ENCODE results near the gene MIB1.

MIB1 gene

DNA sequence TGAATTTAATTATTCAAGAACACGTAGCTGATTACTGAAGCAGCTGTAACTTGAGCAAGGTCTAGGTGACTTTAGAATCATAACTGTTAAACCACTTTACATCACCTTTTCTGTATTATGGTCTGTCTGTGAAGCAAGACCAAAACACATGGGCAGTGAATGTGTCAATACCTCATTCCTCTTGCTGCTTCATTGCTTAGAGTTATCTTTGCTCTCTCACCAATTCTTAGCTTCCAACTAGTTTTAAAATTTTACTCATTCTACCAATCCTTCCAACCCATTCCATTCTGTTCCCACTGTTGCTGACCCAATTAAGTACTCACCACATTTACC, 80.2 kb downstream of the MIB1 start:
- DNase-seq = no peak

DNA sequence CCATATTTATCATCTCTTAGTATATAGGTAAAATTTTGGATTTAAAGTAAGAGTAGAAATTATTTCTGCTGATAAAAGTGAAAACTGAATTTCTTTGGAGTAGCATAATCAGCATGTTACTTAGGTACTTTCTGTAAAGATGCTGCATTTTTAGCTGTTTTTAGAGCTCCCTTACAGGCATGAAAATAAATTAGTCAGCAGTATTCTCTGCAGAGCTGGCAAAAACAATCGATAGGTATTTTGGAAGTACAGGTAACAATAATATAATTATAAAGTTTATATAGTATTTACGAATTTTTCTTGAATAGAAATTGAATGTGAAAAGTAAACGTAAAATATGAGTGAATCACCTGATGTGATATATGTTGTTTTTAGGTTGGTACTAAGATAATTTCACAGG, 83.3 kb downstream of the MIB1 start:
- no peak for DNase-seq

DNA sequence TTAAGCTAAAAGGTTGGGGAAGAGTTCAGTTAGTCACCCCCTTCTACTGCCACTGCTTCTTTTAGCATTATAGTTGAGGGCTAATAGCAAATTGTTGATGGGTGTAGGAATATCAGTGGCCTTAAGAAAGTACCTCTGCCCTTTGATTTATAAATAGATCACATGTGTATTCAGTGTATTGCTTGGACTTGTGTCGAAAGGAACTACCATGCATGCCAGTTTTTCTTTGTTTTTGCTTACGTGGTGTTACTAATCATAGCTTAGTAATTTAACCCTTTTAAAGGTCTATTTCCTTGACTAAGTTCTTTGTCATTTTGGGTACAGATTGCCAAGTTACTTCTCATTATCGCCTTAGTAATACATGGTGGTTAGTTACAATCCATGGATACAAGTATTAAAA, 85.6 kb downstream of the MIB1 start:
- no peak for DNase-seq

DNA sequence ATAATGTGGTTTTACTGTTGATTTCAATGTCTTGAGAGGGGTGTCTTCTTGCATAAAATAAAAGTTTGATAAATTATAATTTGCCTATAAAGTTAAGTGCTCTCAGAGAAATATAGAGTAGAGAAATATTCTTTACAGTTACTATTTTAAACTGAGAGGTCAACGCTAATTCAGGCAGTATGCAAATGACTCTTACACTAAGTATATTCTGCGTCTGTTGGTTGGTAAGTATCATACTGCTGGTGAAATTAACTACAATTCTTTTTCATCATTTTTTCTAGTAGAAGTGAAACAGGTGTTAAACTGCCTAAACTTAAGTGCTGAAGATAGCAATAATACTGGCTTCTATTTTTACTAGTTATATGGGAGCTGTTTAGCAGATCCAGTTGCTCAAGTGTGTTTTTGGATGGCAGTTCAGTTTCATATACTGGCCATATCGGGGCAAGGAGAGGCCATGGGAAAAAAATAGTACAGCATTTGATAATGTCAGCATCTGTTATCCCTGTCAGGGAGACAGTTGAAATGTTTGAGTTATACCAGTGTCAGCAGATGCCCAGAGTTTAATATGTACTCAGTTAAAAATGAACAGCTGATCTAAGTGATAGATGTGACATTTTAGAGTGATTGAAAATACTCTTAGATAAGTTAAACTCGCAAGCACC, 86.2 kb downstream of the MIB1 start:
- no peak for DNase-seq

DNA sequence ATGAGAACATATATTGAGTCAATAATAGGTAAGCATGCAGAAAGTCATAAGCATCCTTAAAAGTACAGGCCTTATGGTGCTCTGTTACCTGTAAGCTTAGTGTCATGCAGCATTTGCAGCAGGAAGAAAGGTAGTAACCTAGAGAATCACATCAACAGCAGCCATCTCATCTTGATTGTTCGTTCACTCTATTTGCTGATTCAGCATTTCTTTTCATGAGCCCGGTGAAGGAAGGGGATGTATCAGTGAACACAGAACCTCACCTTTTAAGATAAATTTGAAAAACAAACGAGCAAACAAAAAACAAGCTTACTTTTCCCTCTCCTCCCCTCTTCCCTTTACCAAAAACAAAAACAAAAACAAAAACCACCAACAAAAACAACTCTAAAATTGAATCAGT, 89.9 kb downstream of the MIB1 start:
- DNase-seq = no peak

DNA sequence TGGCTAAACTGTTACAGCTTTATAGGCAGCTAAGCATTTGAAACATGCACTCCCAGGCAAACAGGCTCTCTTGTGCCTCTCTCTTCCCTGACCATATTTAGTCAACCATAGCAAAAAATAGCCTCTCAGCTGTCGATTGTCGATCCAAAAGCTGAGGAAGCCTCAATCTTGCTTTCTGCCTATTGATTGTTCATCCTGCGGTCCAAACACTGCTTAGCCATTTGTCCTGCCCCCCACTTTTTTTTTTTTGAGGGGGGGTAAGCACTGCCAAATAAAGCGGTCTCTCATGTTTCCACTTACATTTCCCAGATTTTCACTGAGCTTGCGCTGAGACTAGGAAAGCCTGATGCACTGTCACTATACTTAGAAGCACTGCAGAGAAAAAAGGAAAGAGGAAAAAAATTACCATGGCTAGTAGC, 90.8 kb downstream of the MIB1 start:
- no peak for DNase-seq

DNA sequence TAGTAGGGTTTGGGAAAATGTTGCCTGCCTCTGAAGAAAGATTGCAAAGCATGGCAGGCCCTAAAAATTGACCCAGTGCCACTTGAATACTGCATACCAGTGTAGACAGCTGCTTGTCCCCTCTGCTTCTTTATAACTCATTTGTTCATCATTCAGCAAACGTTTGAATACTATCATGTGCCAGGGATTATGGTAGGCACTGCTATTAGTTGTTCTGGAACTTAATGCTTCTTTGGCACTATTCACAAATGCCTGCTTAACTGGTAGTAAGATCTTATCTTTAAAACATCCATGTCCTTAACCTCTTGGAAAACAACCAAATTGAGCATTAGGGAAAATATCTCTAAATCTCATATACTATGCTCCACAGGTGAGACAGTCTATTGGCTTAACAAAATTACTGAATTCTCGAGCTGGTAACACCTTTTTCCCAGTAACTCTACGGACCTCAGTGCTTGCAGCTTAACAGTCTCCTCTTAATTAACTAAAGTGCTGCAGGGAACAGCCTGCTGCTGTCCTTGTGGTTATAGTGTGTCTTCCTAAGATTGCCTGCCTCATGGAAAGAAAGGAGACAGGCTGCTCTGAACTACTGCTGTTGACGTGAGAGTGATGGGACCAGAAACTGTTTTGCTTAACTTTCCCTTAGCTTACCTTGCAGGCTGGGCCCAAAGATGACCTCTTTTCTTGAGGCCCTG, 93.2 kb downstream of the MIB1 start:
- no peak for DNase-seq

DNA sequence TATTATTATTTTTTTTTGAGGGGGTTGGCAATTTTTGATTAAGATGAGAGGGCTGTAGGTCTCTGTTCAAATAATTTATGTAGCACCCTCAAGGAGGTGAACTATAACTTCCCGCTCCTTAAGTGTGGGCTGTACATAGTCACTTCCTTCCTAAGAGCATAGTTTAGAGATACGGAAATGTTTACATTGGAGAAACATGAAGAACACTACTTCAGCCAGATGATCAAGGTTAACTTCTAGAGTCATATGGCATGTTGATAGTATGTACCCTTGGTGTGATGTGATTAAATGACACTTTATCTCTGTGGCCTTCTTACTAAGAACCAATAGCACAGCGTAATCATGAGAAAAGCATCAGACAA, 93.7 kb downstream of the MIB1 start:
- DNase-seq = no peak

DNA sequence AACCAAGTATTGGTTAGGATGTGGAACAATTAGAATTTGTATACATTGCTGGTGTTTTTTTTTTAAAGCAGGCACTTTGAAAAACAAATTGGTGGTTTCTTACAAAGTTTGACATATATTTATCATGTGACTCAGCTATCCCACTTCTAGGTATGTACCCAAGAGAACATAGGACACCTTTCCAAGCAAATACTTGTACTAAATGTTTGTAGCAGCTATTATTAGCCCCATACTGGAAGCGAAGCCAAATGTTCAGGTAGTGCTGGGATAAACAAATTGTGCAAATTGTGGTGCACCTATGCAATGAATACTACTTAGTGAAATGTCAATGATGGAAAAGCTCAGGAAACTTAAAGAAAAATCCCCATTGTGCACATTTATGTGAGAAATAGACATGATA, 101.0 kb downstream of the MIB1 start:
- no peak for DNase-seq

DNA sequence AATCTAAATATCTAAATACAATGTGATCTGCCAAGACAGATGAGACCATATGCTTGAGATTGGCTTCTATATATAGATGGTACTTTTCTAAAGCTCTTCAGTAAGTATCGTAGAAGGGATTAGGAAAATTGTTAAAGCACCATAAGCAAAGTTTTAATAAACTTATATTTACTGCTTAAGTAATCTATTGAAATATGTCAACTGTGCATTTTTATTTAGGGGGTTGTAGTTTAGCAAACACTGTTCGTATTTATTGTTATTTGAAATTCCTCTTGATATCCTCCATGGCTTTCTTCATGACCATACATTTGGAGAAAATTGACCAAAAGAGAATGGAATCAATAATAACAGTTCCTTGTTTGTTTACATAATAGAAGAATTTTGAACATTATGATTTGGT, 102.7 kb downstream of the MIB1 start:
- no peak for DNase-seq

DNA sequence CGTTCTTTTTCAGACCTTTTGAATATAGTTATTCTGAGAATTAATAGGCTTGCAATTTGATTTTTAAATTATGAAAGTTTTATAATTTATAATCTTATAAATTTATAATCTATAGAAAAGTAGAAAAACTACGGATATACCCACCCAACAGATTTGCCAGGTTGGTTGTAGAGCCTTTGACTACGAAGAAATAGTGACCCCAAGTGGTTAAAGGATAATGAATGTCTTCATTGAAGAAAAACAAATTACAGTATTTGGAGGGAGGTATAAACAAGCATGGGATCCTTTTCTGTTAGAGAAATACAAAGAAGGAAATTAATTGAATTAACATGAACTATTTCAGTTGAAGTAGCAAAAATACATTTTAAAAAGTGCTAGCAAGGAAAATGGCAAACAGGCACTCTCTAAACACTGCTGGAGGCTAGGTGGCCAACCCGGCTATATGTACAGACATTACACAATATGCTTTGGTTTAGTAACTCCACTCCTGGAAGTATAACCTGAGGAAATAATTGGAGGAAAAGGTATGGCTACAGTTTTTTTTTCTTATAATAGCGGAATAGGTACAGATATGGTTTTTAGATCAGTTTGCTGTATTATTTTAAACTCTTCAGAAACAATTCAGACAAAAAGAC, 110.9 kb downstream of the MIB1 start:
- no peak for DNase-seq

DNA sequence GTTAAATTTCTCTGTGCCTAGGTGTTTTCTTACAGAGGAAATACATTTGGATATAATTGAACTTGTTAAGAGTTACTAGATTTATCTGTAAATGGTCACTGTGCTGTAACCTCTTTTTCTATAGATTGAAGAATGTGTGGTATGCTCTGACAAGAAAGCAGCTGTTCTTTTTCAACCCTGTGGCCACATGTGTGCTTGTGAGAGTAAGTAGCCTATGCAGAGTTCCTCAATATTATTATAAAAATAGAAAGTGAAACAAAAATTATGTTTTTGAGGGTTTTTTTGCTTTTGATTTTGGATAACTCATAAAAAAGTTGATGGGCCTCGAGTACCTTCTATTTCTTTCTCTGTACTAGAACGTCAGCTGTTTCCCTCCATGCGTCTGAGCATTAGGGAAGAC, 112.4 kb downstream of the MIB1 start:
- DNase-seq = peak; percentile 12 to 31

DNA sequence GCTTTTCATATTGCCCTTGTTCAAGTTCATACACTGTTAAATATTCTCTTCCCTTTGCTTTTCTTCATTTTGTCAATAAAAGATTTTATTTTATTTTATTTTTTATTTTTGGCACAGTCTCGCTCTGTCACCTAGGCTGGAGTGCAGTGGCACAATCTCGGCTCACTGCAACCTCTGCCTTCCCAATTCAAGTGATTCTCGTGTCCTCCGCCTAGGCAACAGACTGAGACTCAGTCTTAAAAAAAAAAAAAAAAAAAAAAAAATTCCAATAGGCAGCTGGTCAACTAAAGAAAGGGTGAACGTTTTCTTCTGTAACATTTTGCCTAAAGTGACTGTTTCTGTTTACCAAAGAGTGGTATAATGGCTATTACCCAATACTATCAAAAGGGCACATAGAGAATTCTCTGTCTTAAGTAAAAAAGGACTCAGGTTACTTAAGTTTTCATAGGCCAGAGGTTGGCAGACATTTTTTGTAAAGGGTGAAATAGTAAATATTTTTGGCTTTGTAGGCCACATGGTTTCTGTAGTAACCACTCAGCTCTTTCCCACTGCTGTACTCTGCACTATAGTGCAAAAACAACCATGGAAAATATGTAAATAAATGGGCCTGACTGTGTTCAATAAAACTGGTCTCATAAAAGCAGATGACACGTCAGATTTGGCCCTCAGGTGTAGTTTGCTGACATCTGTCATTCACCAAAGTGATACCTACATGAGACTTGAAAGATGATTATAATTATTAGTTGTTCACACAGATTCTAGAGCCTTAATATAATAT, 113.4 kb downstream of the MIB1 start:
- DNase-seq = no peak

DNA sequence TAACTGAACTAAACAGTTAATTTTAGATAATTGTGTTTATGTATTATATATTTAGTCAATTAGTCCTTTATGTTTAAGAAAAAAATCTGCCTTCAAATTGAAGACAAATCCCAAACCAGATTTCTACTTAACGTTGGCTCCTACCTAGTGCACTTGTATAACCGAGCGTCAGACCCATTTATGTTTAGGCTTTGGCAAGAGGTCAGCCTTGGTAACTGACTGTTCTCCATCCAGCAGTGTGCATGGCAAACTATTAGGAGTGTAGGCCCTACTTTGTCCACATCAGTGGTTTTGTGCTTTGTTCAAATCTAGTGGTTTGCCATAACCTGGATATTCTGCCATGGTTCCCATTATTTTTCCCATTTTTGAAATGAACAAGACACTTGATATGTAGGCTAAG, 114.8 kb downstream of the MIB1 start:
- no peak for DNase-seq

DNA sequence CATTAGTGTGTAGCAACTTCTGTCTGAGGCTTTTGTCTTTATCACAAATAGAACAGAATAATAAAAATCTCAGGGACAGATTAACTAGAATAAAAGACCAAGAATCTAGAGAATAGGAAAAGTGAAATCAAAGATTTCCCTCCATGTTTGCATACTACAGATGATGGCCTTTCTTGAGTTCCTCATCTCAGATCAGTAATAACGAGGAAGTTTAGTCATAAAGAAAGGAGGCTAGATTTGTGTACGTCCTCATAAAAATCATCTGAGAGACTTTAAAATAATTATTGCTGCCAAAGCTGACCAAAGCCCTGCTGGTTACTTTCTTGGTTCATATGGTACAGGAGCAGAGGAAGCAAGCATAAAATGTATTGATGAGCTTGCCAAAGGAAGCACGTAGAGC, 117.3 kb downstream of the MIB1 start:
- DNase-seq = peak; percentile 6 to 7

DNA sequence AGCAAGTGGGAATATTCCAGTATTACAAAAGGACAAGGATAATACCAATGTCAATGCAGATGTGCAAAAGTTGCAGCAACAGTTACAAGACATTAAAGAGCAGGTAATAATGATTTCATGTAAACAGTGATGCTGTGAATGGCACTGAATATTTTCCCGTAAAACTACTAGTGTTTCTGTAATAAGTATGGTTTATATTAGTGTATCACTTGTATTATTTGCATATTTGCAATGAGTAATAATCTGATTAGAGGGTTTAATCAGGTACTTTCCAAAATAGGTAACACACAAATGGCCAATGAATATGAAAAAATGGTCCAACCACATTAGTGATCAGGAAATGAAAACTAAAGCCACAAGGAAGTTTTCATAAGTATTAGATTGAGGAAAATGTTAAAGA, 118.0 kb downstream of the MIB1 start:
- DNase-seq = no peak

DNA sequence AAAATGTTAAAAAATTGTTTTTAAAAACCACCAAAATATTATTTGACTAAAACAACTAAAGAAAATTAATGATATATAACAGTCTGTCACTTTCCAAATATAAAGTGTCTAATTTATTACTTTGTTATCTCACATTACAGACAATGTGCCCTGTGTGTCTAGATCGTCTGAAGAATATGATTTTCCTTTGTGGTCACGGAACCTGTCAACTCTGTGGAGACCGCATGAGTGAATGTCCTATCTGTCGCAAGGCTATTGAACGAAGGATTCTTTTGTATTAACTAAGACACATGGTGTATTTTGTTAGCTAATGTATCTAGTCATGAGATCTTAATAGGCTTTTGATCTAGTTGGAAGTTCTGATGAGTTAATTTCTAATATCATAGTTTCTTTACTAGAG, 123.8 kb downstream of the MIB1 start:
- no peak for DNase-seq

DNA sequence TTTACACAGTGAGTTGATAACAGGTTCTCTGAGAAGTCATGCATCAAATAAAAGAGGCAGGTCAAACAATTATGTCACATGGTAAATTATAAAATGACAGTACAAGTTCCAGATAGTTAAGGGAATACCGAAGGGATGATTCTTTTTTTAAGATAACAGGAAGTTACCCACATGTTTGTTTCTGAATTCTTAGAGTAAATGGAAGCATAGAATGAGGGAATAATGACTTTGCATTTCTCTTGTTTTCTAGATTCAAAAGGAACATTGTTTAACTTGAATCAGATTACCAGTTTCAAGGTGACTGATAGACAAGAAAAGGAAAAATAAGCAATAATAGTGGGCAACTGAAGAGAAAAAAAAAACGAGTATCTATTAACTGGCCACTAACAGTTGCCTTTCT, 124.5 kb downstream of the MIB1 start:
- no peak for DNase-seq

DNA sequence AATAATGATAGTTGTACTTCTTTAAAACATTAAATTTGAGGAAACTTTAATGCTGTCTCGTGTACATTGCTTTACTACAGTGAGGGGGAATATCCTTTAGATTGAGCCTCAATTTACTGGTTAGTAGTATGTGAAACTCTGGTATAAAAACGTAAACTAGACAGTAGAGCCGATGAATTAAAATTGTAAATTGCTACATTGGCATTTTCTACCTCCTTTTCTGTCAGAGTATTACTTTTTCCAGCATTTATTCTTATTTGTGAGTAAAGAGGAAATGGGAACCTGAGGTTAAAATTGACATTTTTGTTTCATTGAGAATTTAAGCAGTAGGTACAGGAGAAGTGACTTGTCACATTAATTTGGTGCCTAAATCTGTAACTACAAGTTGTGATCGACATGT, 128.2 kb downstream of the MIB1 start:
- DNase-seq = no peak

DNA sequence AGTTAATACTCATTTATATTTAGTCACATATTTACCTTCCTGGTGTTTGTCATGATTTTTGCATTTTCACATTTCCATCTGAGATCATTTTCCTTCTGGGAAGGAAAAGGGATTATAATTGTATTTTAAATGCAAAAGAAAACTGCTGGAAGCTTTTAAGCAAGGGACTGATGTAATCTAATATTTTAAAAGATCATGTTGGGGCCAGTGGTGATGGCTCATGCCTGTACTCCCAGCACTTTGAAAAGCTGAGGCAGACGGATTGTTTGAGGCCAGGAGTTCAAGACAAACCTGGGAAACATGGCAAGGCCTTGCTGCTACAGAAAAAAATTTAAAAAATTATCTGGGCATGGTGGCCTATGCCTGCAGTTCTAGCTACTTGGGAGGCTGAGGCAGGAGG, 149.0 kb downstream of the MIB1 start:
- no peak for DNase-seq

DNA sequence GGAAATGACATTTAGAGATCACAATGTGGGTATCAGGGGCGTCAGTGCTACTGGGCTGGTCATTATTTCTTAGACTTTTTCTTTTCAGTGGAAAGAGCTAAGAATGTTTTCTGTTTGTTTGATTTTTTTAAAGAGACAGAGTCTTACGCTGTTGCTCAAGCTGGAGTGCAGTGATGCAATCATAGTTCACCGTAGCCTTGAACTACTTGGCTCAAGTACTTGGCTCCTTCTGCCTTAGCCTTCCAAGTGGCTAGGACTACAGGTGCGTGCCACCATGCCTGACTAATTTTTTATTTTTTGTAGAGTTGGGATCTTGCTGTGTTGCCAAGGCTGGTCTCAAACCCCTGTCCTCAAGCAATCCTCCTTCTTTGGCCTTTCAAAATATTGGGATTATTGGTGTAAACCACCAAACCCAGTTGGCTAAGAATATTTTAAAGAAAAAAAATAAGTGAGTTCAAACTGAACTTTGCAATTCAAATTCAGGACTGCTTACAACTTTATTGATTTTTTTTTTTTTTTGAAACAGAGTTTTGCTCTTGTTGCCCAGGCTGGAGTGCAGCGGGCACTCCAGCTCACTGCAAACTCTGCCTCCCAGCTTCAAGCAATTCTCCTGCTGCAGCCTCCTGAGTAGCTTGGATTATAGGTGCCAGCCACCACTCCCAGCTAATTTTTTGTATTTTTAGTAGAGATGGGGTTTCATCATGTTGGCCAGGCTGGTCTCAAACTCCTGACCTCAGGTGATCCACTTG, 154.2 kb downstream of the MIB1 start:
- no peak for DNase-seq

DNA sequence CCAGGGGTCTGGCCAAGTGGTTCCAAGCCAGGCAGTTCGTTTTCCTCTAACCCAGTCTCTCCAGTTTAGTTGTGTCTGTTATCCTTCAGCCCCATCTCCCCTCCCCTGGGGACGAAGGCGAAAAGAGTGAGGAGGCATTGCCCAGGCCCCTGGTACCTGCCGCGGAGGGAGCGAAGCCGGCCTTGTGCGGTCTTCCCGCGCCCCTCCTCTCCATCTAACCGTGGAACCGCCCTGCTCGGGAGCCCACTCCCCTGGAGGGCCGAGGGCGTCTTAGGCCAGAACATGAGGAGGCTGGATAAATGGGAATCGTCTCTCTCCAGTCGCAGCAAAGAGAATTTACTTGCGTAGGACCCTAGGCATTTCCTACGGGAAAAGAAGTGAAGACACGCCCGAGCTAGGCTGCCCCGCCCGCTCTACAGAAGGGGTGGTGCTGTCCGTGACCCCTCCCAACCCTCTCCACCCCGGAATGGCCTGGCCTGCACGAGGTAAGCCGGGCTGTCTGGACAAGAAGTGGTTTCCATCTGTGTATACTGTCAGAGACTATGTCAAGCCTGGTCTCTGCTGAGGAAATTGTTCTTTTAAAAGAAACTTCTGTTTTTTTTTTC, 156.2 kb downstream of the MIB1 start:
- no peak for DNase-seq

DNA sequence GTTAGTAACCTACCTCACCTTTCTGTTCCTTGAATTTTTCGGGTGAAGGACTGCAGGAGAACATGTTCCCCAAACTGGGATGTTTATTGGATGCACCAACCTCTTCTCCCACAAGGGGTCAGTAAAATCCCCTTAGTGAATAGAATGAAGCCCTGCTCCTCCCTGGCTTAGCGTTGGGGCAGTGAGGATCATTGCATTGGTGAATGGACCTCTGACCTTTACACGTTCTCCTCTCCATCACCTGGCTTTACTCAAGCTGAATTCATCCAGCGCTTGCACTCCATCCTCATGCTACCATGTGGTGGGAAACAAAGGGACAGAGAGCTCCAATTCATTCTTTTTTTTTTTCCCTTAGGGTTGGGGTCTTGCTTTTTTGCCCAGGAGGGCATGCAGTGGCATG, 157.2 kb downstream of the MIB1 start:
- DNase-seq = peak; percentile 25 to 76

Data from inflammatory macrophage treated with lipopolysaccharide for 1 hour (primary cell).